AG08395 (cell line): ENCODE measurements around the gene FNDC3B.
A peak's percentile ranks its signal among the peaks of the same experiment; 100 is the strongest.

Experiments
- DNase-seq: peaks from one replicate; pipeline ENCODE4 v3.0.0; 2012; ENCODE audit warnings: mixed read lengths, low spot score

Gene FNDC3B

DNA sequence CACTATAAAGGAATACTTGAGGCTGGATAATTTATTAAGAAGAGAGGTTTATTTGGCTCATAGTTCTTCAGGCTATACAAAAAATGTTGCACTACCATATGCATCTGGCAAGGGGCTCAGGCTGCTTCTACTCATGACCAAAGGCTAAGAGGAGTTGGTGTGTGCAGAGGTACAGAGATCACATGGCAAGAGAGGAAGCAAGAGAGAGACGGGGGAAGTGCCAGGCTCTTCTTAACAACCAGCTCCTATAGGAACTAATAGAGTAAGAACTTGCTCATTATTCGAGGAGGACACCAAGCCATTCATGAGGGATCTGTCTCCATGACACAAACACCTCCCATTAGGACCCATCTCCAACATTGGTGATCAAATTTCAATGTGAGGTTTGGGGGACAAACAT is 6.0 kb upstream of the FNDC3B start:
- no peak for DNase-seq

DNA sequence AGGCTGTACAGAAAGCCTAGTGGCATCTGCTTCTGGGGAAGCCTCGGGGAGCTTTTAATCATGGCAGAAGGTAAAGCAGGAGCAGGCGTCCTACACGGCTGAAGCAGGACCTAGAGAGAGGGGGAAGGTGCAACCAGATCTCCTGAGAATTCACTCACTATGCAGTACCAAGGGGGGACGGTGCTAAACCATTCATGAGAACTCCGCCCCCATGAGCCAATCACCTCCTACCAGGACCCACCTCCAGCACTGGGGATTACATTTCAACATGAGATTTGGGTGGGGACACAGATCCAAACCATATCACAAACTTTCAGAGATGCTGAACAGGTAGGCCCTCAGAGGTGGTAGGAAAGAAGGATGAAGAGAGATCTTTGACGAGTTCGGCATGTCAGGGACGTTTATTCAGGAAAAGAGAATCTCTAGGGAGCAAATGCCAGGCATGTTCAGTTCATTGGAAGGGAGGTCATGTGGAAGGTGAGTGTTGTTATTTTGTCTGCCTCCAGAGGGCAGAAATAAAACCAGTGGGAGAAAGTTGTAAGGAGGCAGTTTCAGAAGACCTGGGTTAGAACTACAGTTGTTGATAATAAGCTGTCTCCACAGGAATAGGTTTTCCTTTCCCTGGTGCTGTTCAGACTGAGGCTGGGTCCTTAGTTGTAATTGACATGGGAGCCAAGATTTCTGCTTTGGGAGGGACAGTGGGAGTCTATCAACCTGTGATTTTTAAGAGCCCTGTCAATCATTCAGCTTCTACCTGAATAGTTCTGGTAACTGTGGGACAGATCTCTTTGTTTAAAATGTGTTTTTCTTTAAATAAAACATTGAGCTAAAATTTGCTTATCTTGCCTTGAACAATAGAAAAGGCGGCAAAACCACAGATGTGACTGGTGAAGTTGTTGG is 4.3 kb upstream of the FNDC3B start:
- peak; percentile 39 for DNase-seq

DNA sequence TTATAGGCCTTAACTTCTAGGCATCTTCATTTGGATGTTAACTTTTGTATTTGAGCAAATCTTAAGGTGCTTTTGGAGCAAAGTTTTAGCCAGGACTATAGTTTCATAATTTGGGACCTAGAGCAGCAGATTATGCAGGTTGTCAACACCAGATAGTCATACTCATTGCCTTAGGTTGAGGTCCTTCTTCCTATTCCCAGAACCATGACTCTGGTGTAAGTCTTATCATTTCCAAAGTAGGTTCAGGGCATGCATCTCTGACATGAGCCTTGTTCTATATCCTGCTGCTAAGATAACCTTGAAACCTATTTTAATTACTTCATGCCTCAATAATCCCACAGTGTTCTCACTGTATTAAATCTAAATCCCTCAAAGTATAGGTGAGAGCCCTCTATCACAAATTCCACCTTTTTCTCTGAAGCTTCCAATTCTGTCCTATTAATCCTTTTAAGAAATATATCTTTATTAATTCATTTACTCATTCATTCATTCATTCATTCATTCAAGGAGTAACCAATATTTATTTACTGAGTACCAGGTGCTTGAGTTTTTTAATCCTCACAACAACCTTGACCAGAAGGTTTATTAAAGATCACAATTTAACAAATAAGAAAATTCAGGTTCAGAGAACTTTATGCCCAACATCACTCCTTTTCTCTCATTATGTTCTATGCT is 2.7 kb upstream of the FNDC3B start:
- no peak for DNase-seq

DNA sequence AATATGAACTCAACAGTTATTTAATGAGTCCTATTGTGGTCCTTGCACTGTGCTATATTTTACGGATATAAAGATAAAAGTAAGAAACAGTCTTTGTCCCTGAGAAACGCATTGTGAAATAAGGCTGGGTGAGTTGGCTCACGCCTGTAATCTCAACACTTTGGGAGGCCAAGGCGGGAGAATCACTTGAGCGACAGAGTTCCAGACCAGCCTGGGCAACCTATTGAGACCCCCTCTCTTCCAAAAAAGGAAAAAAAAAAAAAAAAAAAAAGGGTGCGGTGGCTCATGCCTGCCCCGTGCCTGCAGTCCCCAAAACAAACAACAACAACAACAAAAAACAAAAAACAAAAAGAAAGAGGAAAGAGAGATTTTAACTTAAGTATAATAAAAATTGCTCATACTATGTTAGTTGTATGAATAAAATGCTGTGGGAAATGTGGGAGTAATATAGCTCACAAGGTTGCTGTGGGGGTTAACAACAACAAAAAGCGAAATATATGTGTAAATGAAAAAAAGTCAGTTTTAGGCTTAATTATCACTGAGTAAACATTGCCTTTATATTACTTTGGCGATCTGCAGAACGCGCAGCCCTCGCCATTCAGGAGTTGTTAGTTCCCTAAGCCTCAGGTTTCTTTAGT is 461 bp upstream of the FNDC3B start:
- DNase-seq, result no peak

DNA sequence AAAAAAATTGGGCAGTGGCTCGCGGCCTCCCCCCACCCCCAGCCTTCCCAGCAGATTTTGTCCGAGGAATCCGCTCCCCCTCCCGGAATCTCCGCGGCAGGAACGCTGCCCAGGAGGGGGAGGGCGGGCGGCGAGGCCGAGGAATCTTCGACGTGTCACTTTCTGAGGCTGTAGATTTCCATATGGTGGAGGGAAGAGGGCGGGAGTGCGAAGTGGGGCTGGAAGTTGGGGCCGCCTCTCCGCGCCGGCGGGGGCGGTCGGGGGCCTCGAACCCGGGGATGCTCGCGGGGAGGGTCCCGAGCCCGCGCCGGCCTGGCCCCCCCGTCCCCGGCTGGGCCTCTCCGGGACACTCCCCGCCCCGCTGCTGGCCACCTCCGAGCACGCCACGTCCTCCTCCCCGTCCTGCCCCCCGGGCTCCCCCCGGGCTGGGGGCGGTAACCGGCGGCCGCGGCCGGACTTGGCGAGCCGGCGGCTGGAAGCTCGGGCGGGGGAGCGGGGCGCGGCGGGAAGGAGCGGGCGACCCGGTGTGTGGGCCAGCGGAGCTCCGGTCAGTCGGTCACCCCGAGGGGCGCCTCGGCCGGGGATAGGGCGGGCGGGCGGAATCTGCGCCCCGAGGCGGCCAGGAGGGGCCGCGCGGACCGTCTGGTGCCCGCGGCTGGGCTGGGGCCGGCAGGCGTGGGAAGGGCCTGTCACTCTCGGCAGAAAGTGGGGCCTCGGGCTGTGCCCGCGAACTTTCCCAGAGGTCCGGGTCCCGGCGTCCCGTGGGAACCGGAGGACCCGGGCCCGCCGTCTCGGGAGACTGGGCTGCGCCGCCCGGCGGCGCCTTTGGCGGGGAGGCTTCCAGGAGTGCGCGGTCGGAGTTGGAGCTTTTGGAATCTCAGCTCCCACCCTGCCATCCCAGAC is 951 bp downstream of the FNDC3B start:
- peak; percentile 88 for DNase-seq

DNA sequence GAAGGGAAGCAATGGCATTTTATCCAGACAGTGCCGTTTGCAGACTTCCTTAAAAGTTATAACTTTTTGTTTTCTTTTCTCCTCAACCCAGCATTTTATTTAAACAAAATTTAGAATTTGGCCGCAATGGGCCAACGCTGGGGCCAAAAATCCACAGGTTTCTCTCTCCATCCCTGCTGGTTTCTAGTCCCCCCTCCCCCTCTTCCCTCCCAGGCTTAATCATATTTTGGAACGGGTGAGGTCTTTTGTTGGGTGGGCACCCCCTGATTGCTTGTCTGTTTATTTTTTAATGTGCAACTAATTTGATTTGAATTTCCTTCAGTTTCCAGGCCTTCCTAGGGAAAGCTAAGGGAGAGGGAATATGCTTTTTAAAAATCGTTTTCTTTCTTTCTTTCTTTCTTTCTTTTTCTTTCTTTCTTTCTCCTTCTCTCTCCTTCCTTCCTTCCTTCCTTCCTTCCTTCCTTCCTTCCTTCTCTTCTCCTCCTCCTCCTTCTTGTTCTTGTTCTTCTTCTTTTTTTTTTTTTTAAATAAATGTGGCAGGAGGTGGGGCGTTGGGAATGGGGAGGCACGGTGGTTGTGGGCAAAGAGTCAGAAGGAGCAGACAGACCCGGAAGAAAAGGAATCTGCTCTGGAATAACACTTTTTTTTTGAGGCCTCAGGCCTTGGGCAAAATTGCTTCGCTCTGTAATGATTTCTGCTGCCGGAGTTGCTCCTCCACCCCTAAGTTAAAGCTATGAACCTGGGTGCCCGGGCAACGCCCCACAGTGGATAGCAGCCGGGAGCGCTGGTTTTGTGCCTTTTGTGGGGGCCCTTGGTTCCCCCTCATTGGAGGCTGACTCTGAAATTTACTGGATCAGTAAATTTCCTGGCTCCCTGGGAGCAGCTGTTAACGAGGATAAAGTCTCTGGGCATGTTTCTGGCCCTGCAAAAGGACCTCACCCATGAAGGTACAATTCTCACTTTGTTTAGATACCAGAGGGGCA is 1.9 kb downstream of the FNDC3B start:
- peak; percentile 56 for DNase-seq

DNA sequence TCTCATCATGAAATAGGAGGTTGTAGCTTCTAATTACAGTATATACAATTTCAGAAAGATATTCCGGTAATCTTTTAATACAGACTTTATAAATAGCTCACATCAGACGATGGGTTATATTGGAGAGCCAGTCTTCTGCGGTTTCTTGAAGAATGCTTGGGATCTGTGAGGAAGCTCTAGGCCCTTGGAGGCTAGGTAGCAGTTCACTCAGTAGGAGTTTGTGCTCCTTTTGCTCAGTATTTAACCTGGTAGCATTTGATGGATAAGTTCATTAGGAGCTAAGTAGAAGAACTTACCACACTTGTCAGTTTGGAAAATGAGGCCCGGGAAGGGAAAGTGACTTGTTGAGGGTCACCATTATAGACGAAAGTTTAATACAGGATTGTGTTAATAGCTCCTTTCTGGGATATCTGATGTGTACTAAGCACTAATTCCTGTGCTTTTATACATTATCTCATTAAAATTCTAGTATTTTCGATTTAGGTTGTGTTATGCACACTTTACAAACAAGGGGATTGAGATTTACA is 2.8 kb downstream of the FNDC3B start:
- peak; percentile 24 for DNase-seq

DNA sequence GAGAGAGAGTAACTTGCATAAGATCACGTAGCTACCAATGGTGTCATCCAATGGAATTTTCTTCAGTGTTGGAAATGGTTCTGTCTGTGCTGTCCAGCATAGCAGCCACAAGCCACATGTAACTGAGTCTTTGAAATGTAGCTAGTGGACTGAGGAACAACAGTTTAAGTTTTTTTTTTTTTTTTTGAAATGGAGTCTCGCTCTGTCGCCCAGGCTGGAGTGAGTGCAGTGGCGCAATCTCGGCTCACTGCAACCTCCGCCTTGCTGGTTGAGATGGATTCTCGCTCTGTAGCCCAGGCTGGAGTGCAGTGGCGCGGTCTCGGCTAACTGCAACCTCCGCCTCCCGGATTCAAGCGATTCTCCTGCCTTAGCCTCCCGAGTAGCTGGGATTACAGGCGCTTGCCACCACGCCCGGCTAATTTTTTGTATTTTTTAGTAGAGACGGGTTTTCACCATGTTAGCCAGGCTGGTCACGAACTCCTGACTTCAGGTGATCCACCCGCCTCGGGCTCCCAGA is 3.3 kb downstream of the FNDC3B start:
- peak; percentile 58 for DNase-seq

DNA sequence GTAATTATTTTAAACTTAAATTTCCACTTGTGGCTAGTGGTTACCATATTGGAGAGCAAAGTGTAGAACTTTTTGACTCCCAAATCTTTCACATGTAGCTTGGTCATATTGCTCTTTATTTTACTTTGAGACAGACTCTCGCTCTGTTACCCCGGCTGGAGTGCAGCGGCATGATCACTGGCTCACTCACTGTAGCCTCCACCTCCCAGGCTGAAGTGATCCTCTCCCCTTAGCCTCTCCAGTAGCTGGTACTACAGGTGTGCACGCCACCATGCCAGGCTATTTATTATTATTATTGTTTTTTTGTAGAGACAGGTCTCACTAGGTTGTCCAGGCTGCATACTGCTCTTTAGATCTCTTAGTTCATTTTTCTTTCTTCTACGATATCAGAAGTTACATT is 3.9 kb downstream of the FNDC3B start:
- DNase-seq, result no peak

DNA sequence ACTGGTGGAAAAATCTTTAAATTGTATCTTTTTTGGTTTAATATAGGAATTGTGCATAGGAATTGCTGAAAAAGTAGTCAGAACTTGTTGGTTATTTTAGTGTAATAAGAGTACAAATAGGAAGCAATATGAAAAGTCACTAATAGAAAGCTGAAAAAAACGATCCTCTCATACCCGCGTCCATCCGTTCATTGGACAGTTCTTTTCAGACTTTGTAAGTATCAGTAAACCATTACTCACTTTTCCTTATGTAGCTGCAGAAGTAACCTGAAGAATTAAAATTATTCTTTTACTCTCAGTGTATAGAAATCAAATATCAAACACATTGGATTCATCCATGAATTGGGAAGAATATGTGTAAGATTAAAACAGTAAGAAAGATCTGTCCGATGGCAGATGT is 4.4 kb downstream of the FNDC3B start:
- DNase-seq, result no peak

DNA sequence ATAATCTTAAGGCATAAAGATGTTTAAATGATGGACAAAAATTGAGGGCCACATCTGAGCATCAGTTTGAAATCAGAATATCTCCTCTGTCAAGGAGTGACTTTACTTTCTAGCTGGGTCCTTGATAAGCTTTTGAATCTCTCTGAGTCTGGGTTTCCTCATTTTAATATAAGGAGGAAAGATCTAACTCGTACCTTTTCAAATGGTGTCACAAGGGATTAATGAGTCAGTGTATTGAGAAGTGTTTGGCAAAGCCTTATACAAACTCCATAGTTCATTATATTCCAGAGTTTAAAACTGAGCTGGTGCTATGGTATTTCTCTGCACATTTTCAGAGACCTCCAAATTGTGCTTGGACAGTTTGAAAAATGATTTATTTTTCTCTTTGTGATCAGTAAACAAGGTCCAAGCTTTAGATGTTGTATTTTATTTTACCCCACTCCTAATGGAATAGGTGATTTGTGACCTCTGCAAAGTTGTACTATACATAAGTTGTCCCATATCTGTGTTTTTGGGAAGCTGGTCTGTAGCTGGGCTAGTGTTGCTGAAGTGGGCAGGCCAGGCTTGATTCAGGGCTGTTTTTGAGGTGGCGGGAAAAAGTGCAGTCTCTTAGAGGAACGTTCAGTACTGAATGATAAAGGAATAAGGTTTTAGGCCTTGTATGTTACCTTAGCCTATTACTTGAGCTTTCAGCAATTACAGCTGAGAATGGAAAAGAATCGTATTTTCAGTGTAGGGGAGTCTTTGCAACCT is 5.6 kb downstream of the FNDC3B start:
- DNase-seq, result no peak

DNA sequence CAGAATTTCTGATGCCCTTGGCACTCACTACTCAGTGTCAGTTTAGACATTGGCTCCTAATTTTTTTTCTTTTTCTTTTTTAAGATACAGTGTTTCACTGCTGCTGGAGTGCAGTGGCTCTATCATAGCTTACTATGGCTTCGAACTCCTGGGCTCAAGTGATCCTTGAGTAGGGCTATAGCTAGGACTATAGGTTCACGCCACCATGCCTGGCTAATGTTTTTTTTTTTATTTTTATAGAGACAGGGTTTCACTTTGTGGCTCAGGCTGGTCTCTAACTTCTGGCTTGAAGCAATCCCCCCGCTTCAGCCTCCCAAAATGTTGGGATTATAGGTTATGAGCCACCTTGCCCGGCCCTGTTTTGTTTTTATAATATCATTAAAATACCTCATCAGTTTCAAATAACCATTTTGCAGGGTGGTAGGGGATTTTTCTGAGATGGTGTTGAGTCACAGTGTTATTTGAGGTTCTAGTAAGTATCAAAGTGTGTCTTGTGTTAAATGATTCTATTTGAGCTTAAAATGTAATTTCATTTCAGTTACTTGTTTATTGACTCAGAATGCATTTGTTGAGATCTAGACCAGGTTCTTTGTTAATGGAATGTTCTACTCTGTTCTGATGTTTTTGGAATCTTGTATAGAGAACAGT is 7.0 kb downstream of the FNDC3B start:
- no peak for DNase-seq

DNA sequence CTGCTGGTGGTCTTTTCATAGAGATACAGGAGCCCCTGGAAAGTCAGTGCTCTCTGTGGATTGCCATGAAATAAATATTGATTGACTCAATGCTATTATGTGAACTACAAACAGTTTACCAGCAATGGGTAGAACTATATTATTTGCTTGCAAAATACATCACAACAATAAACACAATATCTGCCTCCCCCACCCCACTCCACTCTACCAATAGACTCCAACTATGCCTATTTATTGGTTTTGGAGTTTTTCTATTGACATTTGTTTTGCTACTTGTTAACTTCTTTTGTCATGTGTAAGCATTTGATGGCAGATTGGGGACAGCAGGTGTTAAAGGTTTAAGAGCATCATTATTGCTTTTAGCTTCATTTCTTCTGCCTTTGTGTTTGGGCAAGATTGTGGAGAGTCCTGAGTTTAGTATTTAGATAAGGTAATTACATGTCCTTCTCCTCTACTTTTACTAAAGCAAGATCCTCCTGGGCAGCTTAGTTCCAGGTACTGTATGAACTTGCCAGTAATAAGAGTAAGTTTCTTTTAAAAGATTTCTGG is 8.3 kb downstream of the FNDC3B start:
- DNase-seq, result no peak

DNA sequence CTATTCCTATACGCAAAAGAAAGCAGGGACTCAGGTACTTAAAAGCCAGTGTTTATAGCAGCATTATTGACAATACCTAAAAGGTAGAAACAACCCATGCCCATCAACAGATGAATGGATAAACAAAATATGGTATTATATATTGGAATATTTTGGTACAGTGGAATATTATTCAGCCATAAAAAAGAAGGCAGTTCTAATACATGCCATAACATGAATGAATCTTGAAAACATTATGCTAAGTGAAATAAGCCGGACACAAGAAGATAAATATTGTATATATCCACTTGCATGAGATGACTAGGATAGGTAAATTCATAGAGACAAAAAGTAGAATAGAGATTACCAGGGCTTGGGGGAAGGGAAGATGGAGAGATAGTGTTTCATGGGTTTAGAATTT is 9.2 kb downstream of the FNDC3B start:
- no peak for DNase-seq

DNA sequence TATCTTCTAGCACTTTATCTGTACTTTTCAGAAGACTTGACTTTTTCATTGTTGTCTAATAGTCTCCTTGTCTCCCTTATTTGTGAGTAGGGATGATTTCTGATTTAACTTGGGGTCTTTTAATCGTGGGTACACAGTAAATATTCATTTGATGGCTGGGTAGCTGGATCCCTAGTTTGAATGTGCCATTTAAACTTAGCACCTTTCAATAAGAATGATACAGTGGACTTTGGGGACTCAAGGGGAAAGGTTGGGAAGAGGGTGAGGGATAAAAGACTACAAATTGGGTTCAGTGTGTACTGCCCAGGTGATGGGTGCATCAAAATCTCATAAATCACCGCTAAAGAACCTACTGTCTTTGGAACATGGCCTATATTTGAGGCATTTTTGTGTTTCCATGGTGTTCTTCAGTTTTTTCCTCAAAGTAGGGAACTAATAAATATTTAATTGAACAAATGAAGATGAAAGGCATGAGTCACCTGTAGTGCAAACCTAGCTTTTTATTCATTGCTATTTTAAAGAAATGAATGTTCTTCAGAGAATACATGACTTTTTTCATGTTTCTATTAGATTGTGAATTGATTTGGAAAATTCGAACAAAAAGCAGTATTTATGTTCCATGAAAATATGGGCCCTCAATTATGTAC is 12.1 kb downstream of the FNDC3B start:
- DNase-seq, result no peak

DNA sequence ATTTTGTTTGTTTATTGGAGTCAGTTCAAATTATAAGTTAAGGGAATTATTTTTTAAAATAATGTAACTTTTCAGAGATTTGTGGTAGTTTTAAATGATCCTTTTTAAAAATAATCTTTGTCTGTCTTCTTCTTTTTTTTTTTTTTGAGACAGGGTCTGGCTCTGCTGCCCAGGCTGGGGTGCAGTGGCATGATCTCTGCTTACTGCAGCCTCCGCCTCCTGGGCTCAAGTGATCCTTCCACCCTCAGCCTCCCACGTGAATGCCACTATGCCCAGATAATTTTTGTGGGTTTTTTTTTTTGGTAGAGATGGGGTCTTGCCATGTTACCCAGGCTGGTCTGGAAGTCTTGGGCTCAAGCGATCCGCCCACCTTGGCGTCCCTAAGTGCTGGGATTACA is 12.6 kb downstream of the FNDC3B start:
- no peak for DNase-seq

DNA sequence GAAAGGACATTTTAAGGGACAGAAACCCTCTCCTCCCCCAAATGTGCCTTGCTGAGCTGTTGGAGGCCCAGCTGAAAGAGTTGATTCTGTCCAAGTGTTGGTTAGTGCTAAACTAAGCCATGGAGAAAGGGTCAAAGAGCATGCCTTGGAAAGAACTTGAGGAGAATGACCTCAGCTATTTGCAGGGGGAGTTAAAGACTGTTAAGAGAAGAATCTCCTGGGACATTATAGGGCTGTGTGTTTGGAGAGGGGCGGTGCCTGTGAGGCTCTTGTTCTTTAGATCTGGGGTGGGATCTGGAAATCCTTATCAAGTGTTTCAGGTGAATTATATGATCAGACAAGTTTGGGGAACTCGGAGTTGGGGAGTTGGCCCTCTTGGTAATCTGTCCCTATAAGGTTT is 13.0 kb downstream of the FNDC3B start:
- DNase-seq, result no peak

DNA sequence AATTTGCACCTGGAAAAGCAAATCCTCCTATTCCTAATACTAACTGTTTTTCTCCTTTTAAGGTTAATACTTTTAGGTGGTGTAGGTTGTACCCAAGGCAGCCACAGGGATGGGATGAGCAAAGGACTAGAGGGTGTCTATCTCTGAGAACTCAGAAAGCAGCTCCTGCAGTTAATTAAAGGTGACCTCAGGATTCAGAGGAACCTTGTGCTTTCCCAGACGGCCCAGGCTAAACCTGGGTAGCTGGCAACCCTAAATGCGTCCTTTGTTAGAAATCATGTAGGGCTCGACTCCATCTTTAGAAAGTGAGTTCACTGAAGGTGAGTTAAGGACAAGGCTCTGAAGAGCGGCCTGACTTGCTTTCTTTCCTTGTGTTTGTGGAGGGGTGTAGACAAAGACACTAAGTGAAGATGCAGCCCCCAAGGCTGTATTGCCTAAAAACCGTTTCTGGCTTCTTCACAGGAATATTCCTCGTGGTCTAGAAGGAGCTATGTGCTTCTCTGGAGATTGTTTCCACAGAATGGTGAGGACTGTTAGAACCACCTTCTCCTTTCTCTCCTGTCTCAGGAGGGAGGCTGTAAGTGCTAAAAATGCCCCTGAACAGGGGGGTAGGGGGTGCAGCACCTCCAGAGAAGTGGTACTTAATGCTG is 14.9 kb downstream of the FNDC3B start:
- DNase-seq, result no peak
